Measurements from ENCODE around the gene DMRTC2. TPM values are rescaled to one million over a fixed set of nuclear protein-coding genes. Genes with fewer than 3 reads are reported as not detected.

Gene DMRTC2
- total and polyA plus RNA-seq, 9 of the 15 experiments (the other 6 are each of a cell fraction or from before 2014, with no cell fraction given): 0.03 TPM; not detected in 8

DNA sequence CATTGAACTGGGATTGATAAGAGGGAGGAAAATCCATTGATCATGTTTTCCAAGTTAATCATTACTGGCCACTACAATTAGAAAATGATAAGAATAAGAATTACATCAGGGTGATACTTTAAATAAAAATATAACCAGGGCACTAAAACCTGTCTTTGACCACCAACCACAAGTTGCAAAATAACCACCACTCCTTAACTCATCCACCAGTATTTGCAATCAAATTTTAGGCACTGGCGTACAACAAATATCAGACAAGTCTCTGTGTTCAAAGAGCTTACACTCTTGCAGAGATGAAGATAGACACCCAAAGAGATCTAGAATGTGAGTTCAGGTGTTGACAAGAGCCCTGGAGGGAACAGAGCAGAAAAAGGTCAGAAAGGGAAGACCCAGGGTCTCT is 47.9 kb upstream of the DMRTC2 start:
- Histone ChIP-seq H3K9me3 (replicated peaks; ENCODE audit: control insufficient read depth, insufficient read depth, low read depth, low read length) (no peaks in the 10 kb centered on the region), H3K9me1 (ENCODE audit: control insufficient read depth, insufficient read depth, low read length) (no peaks in the 10 kb centered on the region), H3K27me3 (ENCODE audit: control insufficient read depth in 2 of 2, insufficient read depth in 2 of 2, low read length in 2 of 2) (peaks cover 3 to 21% of the 10 kb centered on the region in 2 experiments; a peak in 4 of 5 replicates), H3K27ac (ENCODE audit: extremely low read depth, low read depth, low read length) (no peak overlapping the region), H3K4me1 (replicated peaks in 1 of 2; ENCODE audit: control insufficient read depth in 2 of 2, insufficient read depth in 2 of 2, low read length in 2 of 2) (no peaks in the 10 kb centered on the region), H3K36me3 (ENCODE audit: control insufficient read depth, insufficient read depth, low read length) (no peaks in the 10 kb centered on the region), H3K4me3 (no peak overlapping the region), H3K79me2 (ENCODE audit: control insufficient read depth, insufficient read depth, low read length) (no peaks in the 10 kb centered on the region), H3K4me2 (ENCODE audit: insufficient read depth, low read length) (no peak overlapping the region), H2AFZ (ENCODE audit: low read depth, low read length) (no peak overlapping the region), H4K20me1 (replicated peaks; ENCODE audit: control insufficient read depth, insufficient read depth, low read length) (no peaks in the 10 kb centered on the region), H3K9ac (ENCODE audit: insufficient read depth in 1 of 2, low read depth in 2 of 2, low read length in 2 of 2) (no peak overlapping the region)
- TF ChIP-seq CHD4 (IDR thresholded peaks at IDR 0.05; ENCODE audit: insufficient read depth, insufficient replicate concordance, low read depth, low read length, poor library complexity, severe bottlenecking): no peak
- no peak for TF ChIP-seq POLR2AphosphoS2 (IDR thresholded peaks at IDR 0.05; ENCODE audit: low read length)
- TF ChIP-seq KLF16 (IDR thresholded peaks at IDR 0.05): no peak
- no peak for TF ChIP-seq U2AF2 (optimal IDR thresholded peaks at IDR 0.05; ENCODE audit: low read depth, low read length)
- TF ChIP-seq ZC3H4 (CRISPR knock-in tag; IDR thresholded peaks at IDR 0.05; ENCODE audit: borderline replicate concordance): no peak
- POLR2A ChIA-PET: interaction anchor here (0.7 kb wide), 1 partner anchor 18 kb away, joined by 3 read pairs; no protein-coding TSS in a partner anchor
- CTCF ChIA-PET (ENCODE audit: low intra/inter-chr PET ratio): no interaction called here
- 0% methylated on average over 1 of the region's 1 CpG for WGBS (ENCODE audit: insufficient coverage, low coverage, missing lambda C conversion rate)
- in situ Hi-C loops (cut with MboI): loop anchor here (10.0 kb wide), 1 partner anchor 158 kb away; the partner anchor contains the start of gene RABAC1
- DNase-seq (ENCODE audit: extremely low read depth in 1 of 4, low spot score in 3 of 4) (no peak), FAIRE-seq (no peak), ATAC-seq (no peak)
- intact Hi-C loops (cut with micrococcal nuclease): no loop called here
- no TSS peak for BruUV-seq (replicated peaks)

DNA sequence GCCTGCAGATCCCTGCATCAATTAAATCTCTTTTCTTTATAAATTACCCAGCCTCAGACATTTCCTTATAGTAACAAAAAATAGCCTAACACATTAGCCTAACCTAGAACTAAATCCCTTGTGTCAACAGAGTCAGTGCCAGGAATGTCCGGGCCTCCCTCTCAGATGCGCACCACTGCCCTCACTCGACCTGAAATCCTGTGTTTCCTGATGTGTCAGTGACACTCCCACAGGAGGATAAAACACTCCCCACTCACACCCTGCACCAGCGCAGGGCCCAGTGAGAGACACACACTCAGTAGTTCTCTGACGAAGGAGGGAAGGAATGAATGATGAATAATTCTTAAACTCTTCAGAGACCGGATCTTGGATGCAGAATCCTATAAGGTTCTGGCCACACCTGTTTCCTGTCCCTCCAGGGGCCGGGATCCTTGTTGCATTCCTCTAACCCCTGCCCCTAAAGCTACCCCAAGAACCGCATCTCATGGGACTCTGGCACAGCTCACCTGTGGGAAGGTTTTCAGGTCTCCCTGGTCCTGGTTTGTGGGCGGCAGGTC is 45.3 kb upstream of the DMRTC2 start:
- ChIA-PET CTCF (ENCODE audit: low intra/inter-chr PET ratio) (no interaction called here), POLR2A (no interaction called here)
- Histone ChIP-seq H3K79me2 (ENCODE audit: control insufficient read depth, insufficient read depth, low read length) (no peaks in the 10 kb centered on the region), H3K4me3 (no peak overlapping the region), H3K36me3 (ENCODE audit: control insufficient read depth, insufficient read depth, low read length) (no peaks in the 10 kb centered on the region), H3K9me1 (ENCODE audit: control insufficient read depth, insufficient read depth, low read length) (no peaks in the 10 kb centered on the region), H3K9ac (ENCODE audit: insufficient read depth in 1 of 2, low read depth in 2 of 2, low read length in 2 of 2) (no peak overlapping the region), H4K20me1 (replicated peaks; ENCODE audit: control insufficient read depth, insufficient read depth, low read length) (no peaks in the 10 kb centered on the region), H3K4me1 (replicated peaks in 1 of 2; ENCODE audit: control insufficient read depth in 2 of 2, insufficient read depth in 2 of 2, low read length in 2 of 2) (no peaks in the 10 kb centered on the region), H3K9me3 (replicated peaks; ENCODE audit: control insufficient read depth, insufficient read depth, low read depth, low read length) (no peaks in the 10 kb centered on the region), H3K27ac (ENCODE audit: extremely low read depth, low read depth, low read length) (no peak overlapping the region), H3K4me2 (ENCODE audit: insufficient read depth, low read length) (no peak overlapping the region), H2AFZ (ENCODE audit: low read depth, low read length) (no peak overlapping the region), H3K27me3 (ENCODE audit: control insufficient read depth in 2 of 2, insufficient read depth in 2 of 2, low read length in 2 of 2) (peaks cover 4 to 25% of the 10 kb centered on the region in 2 experiments)
- no peak for ATAC-seq
- 7% methylated on average over 9 of the region's 9 CpGs for WGBS (ENCODE audit: insufficient coverage, low coverage, missing lambda C conversion rate)
- intact Hi-C loops (cut with micrococcal nuclease): no loop called here
- no peak for DNase-seq (ENCODE audit: extremely low read depth in 1 of 4, low spot score in 3 of 4)
- FAIRE-seq: no peak
- in situ Hi-C loops (cut with MboI): loop anchor here (10.0 kb wide), 1 partner anchor 155 kb away; the partner anchor contains the start of gene RABAC1
- no TSS peak for BruUV-seq (replicated peaks)
- TF ChIP-seq, protein P1, sequence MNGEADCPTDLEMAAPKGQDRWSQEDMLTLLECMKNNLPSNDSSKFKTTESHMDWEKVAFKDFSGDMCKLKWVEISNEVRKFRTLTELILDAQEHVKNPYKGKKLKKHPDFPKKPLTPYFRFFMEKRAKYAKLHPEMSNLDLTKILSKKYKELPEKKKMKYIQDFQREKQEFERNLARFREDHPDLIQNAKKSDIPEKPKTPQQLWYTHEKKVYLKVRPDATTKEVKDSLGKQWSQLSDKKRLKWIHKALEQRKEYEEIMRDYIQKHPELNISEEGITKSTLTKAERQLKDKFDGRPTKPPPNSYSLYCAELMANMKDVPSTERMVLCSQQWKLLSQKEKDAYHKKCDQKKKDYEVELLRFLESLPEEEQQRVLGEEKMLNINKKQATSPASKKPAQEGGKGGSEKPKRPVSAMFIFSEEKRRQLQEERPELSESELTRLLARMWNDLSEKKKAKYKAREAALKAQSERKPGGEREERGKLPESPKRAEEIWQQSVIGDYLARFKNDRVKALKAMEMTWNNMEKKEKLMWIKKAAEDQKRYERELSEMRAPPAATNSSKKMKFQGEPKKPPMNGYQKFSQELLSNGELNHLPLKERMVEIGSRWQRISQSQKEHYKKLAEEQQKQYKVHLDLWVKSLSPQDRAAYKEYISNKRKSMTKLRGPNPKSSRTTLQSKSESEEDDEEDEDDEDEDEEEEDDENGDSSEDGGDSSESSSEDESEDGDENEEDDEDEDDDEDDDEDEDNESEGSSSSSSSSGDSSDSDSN (IDR thresholded peaks at IDR 0.05; ENCODE audit: borderline replicate concordance in 1 of 2, low read depth in 2 of 2, low read length in 2 of 2): no peak
- TF ChIP-seq, protein P2, sequence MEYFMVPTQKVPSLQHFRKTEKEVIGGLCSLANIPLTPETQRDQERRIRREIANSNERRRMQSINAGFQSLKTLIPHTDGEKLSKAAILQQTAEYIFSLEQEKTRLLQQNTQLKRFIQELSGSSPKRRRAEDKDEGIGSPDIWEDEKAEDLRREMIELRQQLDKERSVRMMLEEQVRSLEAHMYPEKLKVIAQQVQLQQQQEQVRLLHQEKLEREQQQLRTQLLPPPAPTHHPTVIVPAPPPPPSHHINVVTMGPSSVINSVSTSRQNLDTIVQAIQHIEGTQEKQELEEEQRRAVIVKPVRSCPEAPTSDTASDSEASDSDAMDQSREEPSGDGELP (CRISPR knock-in tag; IDR thresholded peaks at IDR 0.05; ENCODE audit: borderline replicate concordance): no peak
- TF ChIP-seq MCM5 (IDR thresholded peaks at IDR 0.05; ENCODE audit: low read depth) (no peak), ZNF280A (IDR thresholded peaks at IDR 0.05; ENCODE audit: low read depth, partially characterized antibody) (no peak), RBFOX2 (IDR thresholded peaks at IDR 0.05; ENCODE audit: low read depth, low read length) (no peak), MCM2 (IDR thresholded peaks at IDR 0.05; ENCODE audit: low read depth) (no peak)
